H1 (cell line): ENCODE data around the gene TYMS. TPM values are rescaled to one million over a fixed set of nuclear protein-coding genes. Genes with fewer than 3 reads are reported as not detected.

Experiments used
- CTCF ChIA-PET: fragments of 300-600 bp; sonication (Branson Sonifier 250); formaldehyde crosslinking; loops from one replicate; lab custom pipeline; 2021; ENCODE audit not compliant: partially characterized antibody; lab: Charles Lee
- POLR2A ChIA-PET: fragments of 300-600 bp; sonication (Branson Sonifier 250); formaldehyde crosslinking; loops from one replicate; lab custom pipeline; 2021; ENCODE audit warnings: inconsistent platforms; ENCODE audit not compliant: partially characterized antibody; lab: Charles Lee
- DNase-seq, 2 experiments: peaks; one replicate each; pipeline versions ENCODE4 v3.0.0 to v3.0.0-alpha.2; 2010 to 2022; ENCODE audit warnings: low spot score in 2 of 2, low read depth in 1 of 2, mixed read lengths in 1 of 2
- FAIRE-seq: peaks from 2 replicates; lab custom pipeline; 2011; peaks lifted over from hg19 to GRCh38; lab: Jason Lieb, UNC
- H2AFZ ChIP-seq: 2 replicates; pipeline ENCODE4 v1.8.1; 2012; ENCODE audit warnings: low read length, inconsistent platforms
- H2AK5ac ChIP-seq: 2 replicates; pipeline ENCODE4 v1.6.1; 2013; ENCODE audit warnings: low read depth, low read length
- H2BK120ac ChIP-seq: replicated peaks from 2 replicates; pipeline ENCODE3; 2013; ENCODE audit warnings: low read depth, low read length, inconsistent platforms
- H2BK12ac ChIP-seq: 2 replicates; pipeline ENCODE4 v1.6.1; 2013; ENCODE audit warnings: low read depth, low read length
- H2BK15ac ChIP-seq: 2 replicates; pipeline ENCODE4 v1.6.1; 2013; ENCODE audit warnings: low read length
- H2BK20ac ChIP-seq: 2 replicates; pipeline ENCODE4 v1.6.1; 2013; ENCODE audit warnings: low read length
- H2BK5ac ChIP-seq: 2 replicates; pipeline ENCODE4 v1.6.1; 2013; ENCODE audit warnings: low read depth, low read length
- H3K14ac ChIP-seq: 2 replicates; pipeline ENCODE4 v1.6.1; 2013; ENCODE audit warnings: inconsistent platforms; ENCODE audit not compliant: insufficient read length
- H3K18ac ChIP-seq: 2 replicates; pipeline ENCODE4 v1.6.1; 2013; ENCODE audit warnings: low read length; ENCODE audit errors: extremely low read depth
- H3K23ac ChIP-seq: 2 replicates; pipeline ENCODE4 v1.6.1; 2013; ENCODE audit warnings: inconsistent platforms; ENCODE audit not compliant: insufficient read length
- H3K23me2 ChIP-seq: 2 replicates; pipeline ENCODE4 v1.6.1; 2013; ENCODE audit warnings: low read depth, low read length
- H3K27ac ChIP-seq: 2 replicates; pipeline ENCODE4 v1.6.1; 2011; ENCODE audit warnings: low read depth, low read length, inconsistent platforms
- H3K27me3 ChIP-seq, 4 experiments: replicated peaks in 1 of 4; 1 replicate in 1 of 4; 2 replicates in 3 of 4; pipeline versions ENCODE4 v1.6.1 to v1.8.1; 2011 to 2013; ENCODE audit warnings: low read length in 3 of 4, mild to moderate bottlenecking in 3 of 4, inconsistent platforms in 2 of 4, mixed read lengths in 2 of 4, moderate library complexity in 1 of 4; ENCODE audit not compliant: control insufficient read depth in 3 of 4, insufficient read depth in 3 of 4; ENCODE audit errors: extremely low read depth in 1 of 4
- H3K36me3 ChIP-seq, 4 experiments: 2 replicates each; pipeline versions ENCODE4 v1.6.1 to v1.8.1; 2011 to 2013; ENCODE audit warnings: mild to moderate bottlenecking in 4 of 4, low read length in 3 of 4, moderate library complexity in 2 of 4, control low read depth in 1 of 4, inconsistent platforms in 1 of 4; ENCODE audit not compliant: insufficient read depth in 4 of 4, control insufficient read depth in 2 of 4
- H3K4ac ChIP-seq: replicated peaks from 2 replicates; pipeline ENCODE3; 2013; ENCODE audit warnings: low read length, low read depth, mixed read lengths, inconsistent platforms; ENCODE audit not compliant: insufficient read length
- H3K4me1 ChIP-seq, 4 experiments: replicated peaks in 1 of 4; 1 replicate in 1 of 4; 2 replicates in 3 of 4; pipeline versions ENCODE4 v1.6.1 to v1.8.1; 2011 to 2013; ENCODE audit warnings: low read length in 3 of 4, inconsistent platforms in 2 of 4, mixed read lengths in 1 of 4; ENCODE audit not compliant: insufficient read depth in 4 of 4, control insufficient read depth in 3 of 4
- H3K4me2 ChIP-seq, 2 experiments: 2 replicates each; pipeline versions ENCODE4 v1.6.1 to v1.8.1; 2011 to 2013; ENCODE audit warnings: low read depth in 2 of 2, low read length in 2 of 2, control low read depth in 1 of 2, inconsistent platforms in 1 of 2, mild to moderate bottlenecking in 1 of 2; ENCODE audit not compliant: insufficient read depth in 1 of 2
- H3K4me3 ChIP-seq, 4 experiments: fragments of 200-600, 300-600 bp in 1 of 4; sonication (generic), shearing (Covaris generic), sonication (Bioruptor Twin) in 1 of 4; 2 replicates each; pipeline versions ENCODE4 v1.5.1 to v1.8.1; 2011 to 2016; ENCODE audit warnings: low read length in 4 of 4, low read depth in 3 of 4, control low read depth in 2 of 4, inconsistent platforms in 2 of 4, mild to moderate bottlenecking in 2 of 4, mixed read lengths in 1 of 4, moderate library complexity in 1 of 4; ENCODE audit not compliant: insufficient read depth in 2 of 4; ENCODE audit errors: extremely low read depth in 1 of 4
- H3K56ac ChIP-seq: replicated peaks from 2 replicates; pipeline ENCODE3; 2013; ENCODE audit warnings: low read depth, mild to moderate bottlenecking, mixed read lengths, low read length, inconsistent platforms; ENCODE audit not compliant: insufficient read length
- H3K79me1 ChIP-seq: 2 replicates; pipeline ENCODE4 v1.6.1; 2013; ENCODE audit warnings: low read depth, low read length, control low read depth
- H3K79me2 ChIP-seq, 2 experiments: 2 replicates each; pipeline versions ENCODE4 v1.6.1 to v1.8.1; 2012 to 2013; ENCODE audit warnings: low read length in 2 of 2, mild to moderate bottlenecking in 2 of 2, inconsistent platforms in 1 of 2; ENCODE audit not compliant: insufficient read depth in 2 of 2, control insufficient read depth in 1 of 2
- H3K9ac ChIP-seq, 4 experiments: replicated peaks in 1 of 4; 1 replicate in 1 of 4; 2 replicates in 3 of 4; pipeline versions ENCODE4 v1.6.1 to v1.8.1; 2011 to 2013; ENCODE audit warnings: low read depth in 3 of 4, low read length in 3 of 4, control low read depth in 2 of 4, mild to moderate bottlenecking in 2 of 4, moderate library complexity in 2 of 4, inconsistent platforms in 1 of 4; ENCODE audit errors: extremely low read depth in 1 of 4
- H3K9me3 ChIP-seq, 2 experiments: 2 replicates each; pipeline versions ENCODE4 v1.6.1 to v1.8.1; 2012 to 2013; ENCODE audit warnings: mild to moderate bottlenecking in 2 of 2, moderate library complexity in 2 of 2, control low read depth in 1 of 2, inconsistent platforms in 1 of 2, low read depth in 1 of 2, low read length in 1 of 2, mixed read lengths in 1 of 2; ENCODE audit not compliant: insufficient read depth in 2 of 2
- H4K20me1 ChIP-seq, 2 experiments: replicated peaks in 1 of 2; 2 replicates each; pipeline versions ENCODE3 to v1.8.1; 2011 to 2013; ENCODE audit warnings: inconsistent platforms in 2 of 2, low read length in 2 of 2, mild to moderate bottlenecking in 1 of 2; ENCODE audit not compliant: insufficient read depth in 2 of 2, control insufficient read depth in 1 of 2
- H4K5ac ChIP-seq: 2 replicates; pipeline ENCODE4 v1.6.1; 2013; ENCODE audit warnings: low read length, low read depth, mixed read lengths, inconsistent platforms; ENCODE audit not compliant: insufficient read length
- H4K8ac ChIP-seq: 2 replicates; pipeline ENCODE4 v1.8.0; 2013; ENCODE audit warnings: mild to moderate bottlenecking, moderate library complexity, low read length, inconsistent platforms; ENCODE audit not compliant: insufficient read depth; ENCODE audit errors: extremely low read depth
- H4K91ac ChIP-seq: replicated peaks from 2 replicates; pipeline ENCODE3; 2013; ENCODE audit warnings: low read length, mixed read lengths, inconsistent platforms; ENCODE audit not compliant: insufficient read length
- KDM1A ChIP-seq: fragments of 200-600, 300-600 bp; sonication (generic); IDR thresholded peaks from 2 replicates; pipeline ENCODE4 v1.7.1; 2016; ENCODE audit warnings: mild to moderate bottlenecking, low read length, borderline replicate concordance
- KDM5A ChIP-seq: fragments of 200-600 bp; IDR thresholded peaks from 2 replicates; pipeline ENCODE4 v1.7.1; 2012; ENCODE audit warnings: mild to moderate bottlenecking, low read length, inconsistent platforms, mixed read lengths
- SRF ChIP-seq: IDR thresholded peaks from 2 replicates; pipeline ENCODE4 v1.6.1; 2011; ENCODE audit warnings: mild to moderate bottlenecking, low read depth, low read length, moderate library complexity
- TAF1 ChIP-seq: IDR thresholded peaks from 2 replicates; pipeline ENCODE4 v1.6.1; 2011; ENCODE audit warnings: mild to moderate bottlenecking, low read depth, low read length
- TBP ChIP-seq: IDR thresholded peaks from 2 replicates; pipeline ENCODE4 v1.6.1; 2011; ENCODE audit warnings: low read depth, low read length, improper control_type of control experiment
- WGBS, 2 experiments: shearing (Covaris generic) in 1 of 2; methylation state at CpG; one replicate each; pipeline versions ENCODE4 v1.1.6 to v1.1.7; 2013 to 2015; ENCODE audit warnings: low lambda C conversion rate in 2 of 2, mixed read lengths in 2 of 2, inconsistent platforms in 1 of 2, low coverage in 1 of 2, missing lambda C conversion rate in 1 of 2; ENCODE audit not compliant: insufficient replicate concordance in 2 of 2, insufficient coverage in 1 of 2, insufficient read length in 1 of 2; ENCODE audit errors: extremely low coverage in 1 of 2, missing lambda C conversion rate in 1 of 2; 5-methylcytosine and 5-hydroxymethylcytosine counted together
- polyA plus RNA-seq, 7 experiments: library from polyadenylated mRNA; depleted of rRNA in 3 of 7; stranded (reverse) in 5 of 7; unstranded in 2 of 7; fragments of >200 nt in 5 of 7; fragments of 200-250 nt in 2 of 7; gene quantifications; 1 replicate in 5 of 7; 2 replicates in 1 of 7; 4 replicates in 1 of 7; pipeline versions ENCODE4 v1.2.1 to v1.2.3, GENCODE V29; 2011 to 2013; ENCODE audit warnings: missing spikeins in 2 of 7, mixed read lengths in 2 of 7
- total RNA-seq: library from RNA; stranded (reverse); fragmentation: NEBNext Ultra II Directional; extraction: Animal tissue kit (Norgen Biotek cat#: 25700); gene quantifications from 2 replicates; pipeline ENCODE4 v1.2.1, GENCODE V29; 2021

The TYMS gene
- total and polyA plus RNA-seq, 2 of the 8 experiments (the other 6 are each of a cell fraction or from before 2014, with no cell fraction given): 91.9 to 110 TPM

GRCh38 chr18:615092-615521 lies 42.3 kb upstream of the TYMS start:
- H3K23ac ChIP-seq: no peak overlapping the region
- no peak overlapping the region for H4K5ac ChIP-seq
- H2BK12ac ChIP-seq: no peak overlapping the region
- no peak overlapping the region for H2AFZ ChIP-seq
- H2BK15ac ChIP-seq: no peak overlapping the region
- H3K4ac ChIP-seq: no peak overlapping the region
- FAIRE-seq: no peak
- no peak overlapping the region for H2BK120ac ChIP-seq
- H3K14ac ChIP-seq: no peak overlapping the region
- TF ChIP-seq TAF1: no peak
- no peak for TF ChIP-seq KDM5A
- TF ChIP-seq TBP: no peak
- no peak for TF ChIP-seq KDM1A
- TF ChIP-seq SRF: no peak
- H2BK5ac ChIP-seq: no peak overlapping the region
- H2BK20ac ChIP-seq: no peak overlapping the region
- H4K8ac ChIP-seq: no peak overlapping the region
- no peak overlapping the region for H3K18ac ChIP-seq
- H3K9me3 ChIP-seq: no peaks in the 10 kb centered on the region
- no peak overlapping the region for H3K4me2 ChIP-seq
- 87% methylated on average over 5 of the region's 5 CpGs; no CpG with 5 or more reads in 1 of the 2 experiments for WGBS, 2 experiments
- H3K79me1 ChIP-seq: no peaks in the 10 kb centered on the region
- no peak overlapping the region for H3K56ac ChIP-seq
- no peaks in the 10 kb centered on the region; the same call in 1 of the 2 replicates for H3K23me2 ChIP-seq
- no peak overlapping the region for H3K9ac ChIP-seq
- no peaks in the 10 kb centered on the region for H3K79me2 ChIP-seq
- H4K20me1 ChIP-seq: no peaks in the 10 kb centered on the region
- H3K4me3 ChIP-seq: no peak overlapping the region
- no peaks in the 10 kb centered on the region for H3K4me1 ChIP-seq
- no peak for DNase-seq
- no peaks in the 10 kb centered on the region for H3K36me3 ChIP-seq
- CTCF ChIA-PET: interaction anchor here (0.8 to 3.8 kb wide), 24 partner anchors 8 to 403 kb away, joined by 3 to 34 read pairs (median 4); partner anchors contain the start of gene CLUL1
- no peaks in the 10 kb centered on the region for H3K27me3 ChIP-seq
- no peak overlapping the region for H3K27ac ChIP-seq
- POLR2A ChIA-PET: no interaction called here
- no peak overlapping the region for H2AK5ac ChIP-seq
- H4K91ac ChIP-seq: no peak overlapping the region
